HFF-Myc (cell line): ENCODE measurements around the gene MT1A.

ENCODE experiments used
- DNase-seq: peaks from one replicate; pipeline ENCODE4 v3.0.0-alpha.2; 2011; ENCODE audit warnings: low read depth; ENCODE audit errors: extremely low read depth
- H3K4me3 ChIP-seq: replicated peaks from 2 replicates; pipeline ENCODE4 v1.5.1; 2011; ENCODE audit warnings: low read depth, mild to moderate bottlenecking, control low read depth, low read length
- TF ChIP-seq, protein P1 (sequence below): IDR thresholded peaks from 2 replicates; pipeline ENCODE4 v1.5.1; 2012; ENCODE audit warnings: mild to moderate bottlenecking, low read depth, low read length, control low read depth; ENCODE audit errors: missing control alignments

The MT1A gene

DNA sequence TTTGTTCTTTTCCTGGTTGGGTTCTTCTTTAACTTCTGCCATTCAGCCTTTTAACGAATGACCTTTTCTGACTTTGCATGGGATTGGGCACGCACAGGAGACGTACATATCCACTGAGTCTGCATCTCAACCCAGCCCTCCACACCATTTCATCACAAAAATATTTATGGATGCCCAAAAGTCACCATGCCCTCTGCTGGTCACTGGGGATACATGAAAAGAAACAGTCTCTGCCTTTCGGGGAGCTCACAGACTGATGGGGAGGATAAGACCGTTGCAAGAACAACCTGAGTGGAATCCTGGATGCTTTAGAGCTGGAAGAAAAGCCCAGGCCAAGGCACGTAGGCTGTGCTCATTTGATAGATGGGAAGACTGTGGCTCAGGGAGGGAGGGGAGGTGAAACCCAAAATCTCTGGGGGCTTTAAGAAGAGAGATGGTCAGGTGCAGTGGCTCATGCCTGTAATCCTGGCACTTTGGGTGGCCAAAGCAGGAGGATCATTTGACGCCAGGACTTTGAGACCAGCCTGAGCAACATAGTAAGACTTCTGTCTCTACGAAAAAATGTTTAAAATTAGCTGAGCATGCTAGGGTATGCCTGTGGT is 38.0 kb upstream of the MT1A start:
- H3K4me3 ChIP-seq, result no peak overlapping the region
- TF ChIP-seq, protein P1, sequence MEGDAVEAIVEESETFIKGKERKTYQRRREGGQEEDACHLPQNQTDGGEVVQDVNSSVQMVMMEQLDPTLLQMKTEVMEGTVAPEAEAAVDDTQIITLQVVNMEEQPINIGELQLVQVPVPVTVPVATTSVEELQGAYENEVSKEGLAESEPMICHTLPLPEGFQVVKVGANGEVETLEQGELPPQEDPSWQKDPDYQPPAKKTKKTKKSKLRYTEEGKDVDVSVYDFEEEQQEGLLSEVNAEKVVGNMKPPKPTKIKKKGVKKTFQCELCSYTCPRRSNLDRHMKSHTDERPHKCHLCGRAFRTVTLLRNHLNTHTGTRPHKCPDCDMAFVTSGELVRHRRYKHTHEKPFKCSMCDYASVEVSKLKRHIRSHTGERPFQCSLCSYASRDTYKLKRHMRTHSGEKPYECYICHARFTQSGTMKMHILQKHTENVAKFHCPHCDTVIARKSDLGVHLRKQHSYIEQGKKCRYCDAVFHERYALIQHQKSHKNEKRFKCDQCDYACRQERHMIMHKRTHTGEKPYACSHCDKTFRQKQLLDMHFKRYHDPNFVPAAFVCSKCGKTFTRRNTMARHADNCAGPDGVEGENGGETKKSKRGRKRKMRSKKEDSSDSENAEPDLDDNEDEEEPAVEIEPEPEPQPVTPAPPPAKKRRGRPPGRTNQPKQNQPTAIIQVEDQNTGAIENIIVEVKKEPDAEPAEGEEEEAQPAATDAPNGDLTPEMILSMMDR, result peak; percentile 70
- no peak for DNase-seq

DNA sequence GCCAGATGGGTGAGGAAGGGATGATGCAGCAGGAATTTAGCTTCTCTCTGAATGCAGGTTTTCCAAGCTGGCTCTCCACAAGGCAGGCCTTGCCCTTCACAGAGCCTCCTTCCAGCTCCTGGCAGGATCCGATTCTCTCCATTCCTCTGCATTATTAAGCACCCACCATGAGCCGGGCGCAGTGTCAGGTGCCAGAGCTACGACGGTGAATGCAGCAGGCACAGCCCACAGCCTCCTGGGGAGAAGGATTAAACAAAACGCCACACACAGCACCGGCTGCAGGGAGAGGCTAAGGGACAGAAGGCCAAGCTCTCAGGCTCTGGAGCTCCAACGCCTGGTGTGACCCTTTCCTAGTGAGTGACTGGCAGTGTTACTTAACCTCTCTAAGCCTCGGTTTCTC is 37.1 kb upstream of the MT1A start:
- no peak overlapping the region for H3K4me3 ChIP-seq
- DNase-seq, result no peak
- TF ChIP-seq, protein P1, result no peak

DNA sequence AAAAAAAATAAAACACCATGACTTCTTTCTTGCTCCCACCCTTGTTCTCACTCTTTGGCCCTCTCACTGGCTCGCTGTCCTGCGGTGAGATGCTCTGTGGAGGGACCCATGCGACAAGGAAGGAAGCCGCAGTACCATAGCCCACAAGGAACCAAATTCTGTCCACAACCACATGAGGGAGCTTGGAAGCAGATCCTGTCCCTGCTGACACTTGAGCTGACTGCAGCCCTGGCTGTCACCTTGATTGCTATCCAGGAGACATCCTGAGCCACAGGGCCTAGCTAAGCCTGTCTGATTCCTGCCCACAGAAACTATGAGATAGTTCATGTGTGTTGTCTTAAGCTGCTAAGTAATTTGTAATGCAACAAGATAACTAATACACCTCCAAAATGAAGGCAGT is 34.9 kb upstream of the MT1A start:
- no peak for DNase-seq
- TF ChIP-seq, protein P1, result peak; percentile 28
- no peak overlapping the region for H3K4me3 ChIP-seq

DNA sequence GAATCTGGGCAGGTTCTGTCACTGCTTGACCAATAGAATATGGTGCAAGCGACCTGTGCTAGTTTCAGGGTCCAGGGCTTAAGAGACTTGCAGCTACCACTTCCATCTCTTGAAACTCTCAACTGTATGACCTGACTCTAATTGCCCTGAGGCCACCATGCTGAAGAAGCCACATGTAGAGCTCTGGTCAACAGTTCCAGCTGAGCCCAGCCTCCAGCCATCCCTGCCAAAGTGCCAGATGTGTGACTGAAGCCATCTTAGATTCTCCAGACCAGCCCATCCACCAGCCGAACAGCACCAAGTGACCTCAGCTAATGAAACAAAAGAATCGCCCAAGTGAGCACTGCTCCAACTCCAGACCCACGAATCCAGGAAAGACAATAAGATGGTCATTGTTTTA is 33.5 kb upstream of the MT1A start:
- H3K4me3 ChIP-seq, result no peak overlapping the region
- TF ChIP-seq, protein P1, result no peak
- DNase-seq, result no peak

DNA sequence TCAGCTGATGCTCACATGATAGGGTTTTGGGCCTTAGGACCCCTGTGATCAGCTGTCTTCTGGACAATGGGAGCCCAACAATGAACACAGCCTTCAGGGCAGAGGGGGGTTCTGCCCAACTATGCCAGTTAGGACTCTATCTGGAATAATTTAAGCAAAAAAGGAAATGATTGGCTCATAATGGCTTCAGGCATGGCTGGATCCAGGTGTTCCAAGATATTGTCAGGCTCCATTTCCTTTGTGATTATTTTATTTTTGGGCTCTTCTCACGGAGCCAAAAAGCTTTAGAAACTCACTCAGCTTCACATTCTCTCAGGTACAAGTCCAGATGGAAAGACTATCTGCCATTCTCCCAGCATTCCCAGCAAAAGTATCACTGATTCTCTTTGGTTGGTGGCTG is 33.0 kb upstream of the MT1A start:
- TF ChIP-seq, protein P1, result no peak
- DNase-seq, result no peak
- no peak overlapping the region for H3K4me3 ChIP-seq

DNA sequence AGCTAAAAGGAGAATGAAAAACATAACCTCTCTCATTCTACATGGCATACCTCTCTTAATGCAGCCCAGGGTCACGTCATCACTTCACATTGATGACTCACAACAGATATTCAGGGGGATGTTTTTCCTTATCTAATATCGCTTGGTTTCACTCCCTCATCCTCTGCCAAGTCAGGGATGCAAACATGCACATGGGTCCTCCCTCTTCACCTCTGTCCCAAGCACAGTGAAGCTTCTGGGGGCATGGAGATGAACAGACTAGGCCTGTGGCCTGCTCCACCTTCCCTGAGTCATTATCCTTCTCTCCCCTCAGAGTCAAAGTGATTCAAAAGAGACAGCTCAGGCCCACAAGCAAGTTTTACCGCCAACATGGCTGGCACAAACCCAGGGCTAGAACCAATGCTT is 32.4 kb upstream of the MT1A start:
- no peak overlapping the region for H3K4me3 ChIP-seq
- DNase-seq, result no peak

More for the DNA sequence above, 32.4 kb upstream of the MT1A start:
- TF ChIP-seq, protein P1, result no peak
